ENCODE data around the gene CORO2B.

Gene CORO2B

GRCh38 chr15:68704496-68705021, 125.8 kb downstream of the CORO2B start:
- no peak for DNase-seq (ENCODE audit: low read depth)
- TF ChIP-seq, protein P1, sequence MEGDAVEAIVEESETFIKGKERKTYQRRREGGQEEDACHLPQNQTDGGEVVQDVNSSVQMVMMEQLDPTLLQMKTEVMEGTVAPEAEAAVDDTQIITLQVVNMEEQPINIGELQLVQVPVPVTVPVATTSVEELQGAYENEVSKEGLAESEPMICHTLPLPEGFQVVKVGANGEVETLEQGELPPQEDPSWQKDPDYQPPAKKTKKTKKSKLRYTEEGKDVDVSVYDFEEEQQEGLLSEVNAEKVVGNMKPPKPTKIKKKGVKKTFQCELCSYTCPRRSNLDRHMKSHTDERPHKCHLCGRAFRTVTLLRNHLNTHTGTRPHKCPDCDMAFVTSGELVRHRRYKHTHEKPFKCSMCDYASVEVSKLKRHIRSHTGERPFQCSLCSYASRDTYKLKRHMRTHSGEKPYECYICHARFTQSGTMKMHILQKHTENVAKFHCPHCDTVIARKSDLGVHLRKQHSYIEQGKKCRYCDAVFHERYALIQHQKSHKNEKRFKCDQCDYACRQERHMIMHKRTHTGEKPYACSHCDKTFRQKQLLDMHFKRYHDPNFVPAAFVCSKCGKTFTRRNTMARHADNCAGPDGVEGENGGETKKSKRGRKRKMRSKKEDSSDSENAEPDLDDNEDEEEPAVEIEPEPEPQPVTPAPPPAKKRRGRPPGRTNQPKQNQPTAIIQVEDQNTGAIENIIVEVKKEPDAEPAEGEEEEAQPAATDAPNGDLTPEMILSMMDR (conservative IDR thresholded peaks at IDR 0.05; ENCODE audit: low read depth, low read length), result no peak
- H3K4me3 ChIP-seq (ENCODE audit: low read depth, low read length), result no peak overlapping the region

GRCh38 chr15:68706256-68706655, 127.5 kb downstream of the CORO2B start:
- H3K4me3 ChIP-seq (ENCODE audit: low read depth, low read length), result no peak overlapping the region
- DNase-seq (ENCODE audit: low read depth), result no peak
- TF ChIP-seq, protein P1 (conservative IDR thresholded peaks at IDR 0.05; ENCODE audit: low read depth, low read length), result no peak

GRCh38 chr15:68706931-68707330, 128.1 kb downstream of the CORO2B start:
- H3K4me3 ChIP-seq (ENCODE audit: low read depth, low read length), result no peak overlapping the region
- TF ChIP-seq, protein P1 (conservative IDR thresholded peaks at IDR 0.05; ENCODE audit: low read depth, low read length), result no peak
- no peak for DNase-seq (ENCODE audit: low read depth)

GRCh38 chr15:68707386-68707785, 128.6 kb downstream of the CORO2B start:
- TF ChIP-seq, protein P1 (conservative IDR thresholded peaks at IDR 0.05; ENCODE audit: low read depth, low read length), result no peak
- DNase-seq (ENCODE audit: low read depth), result no peak
- no peak overlapping the region for H3K4me3 ChIP-seq (ENCODE audit: low read depth, low read length)

DNA sequence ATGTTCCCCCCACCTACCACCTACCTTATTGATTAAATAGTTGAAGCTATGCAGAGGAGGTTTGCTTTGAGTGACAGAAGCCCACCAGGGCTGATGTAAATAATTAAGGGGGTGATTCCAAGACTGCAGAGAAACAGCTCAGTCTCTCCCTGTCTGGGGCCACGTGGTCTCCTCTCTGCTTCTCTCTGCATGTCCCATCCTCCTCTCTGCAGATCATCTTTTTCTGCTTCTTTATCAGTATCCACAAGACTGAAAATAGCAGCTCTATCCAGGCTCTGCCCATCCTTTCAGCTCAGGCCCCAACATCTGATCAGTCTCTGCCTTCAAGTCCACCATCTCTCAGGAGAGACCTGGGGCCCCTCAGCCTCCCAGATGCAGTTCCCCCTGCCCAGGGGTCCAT, 131.1 kb downstream of the CORO2B start:
- TF ChIP-seq, protein P1 (conservative IDR thresholded peaks at IDR 0.05; ENCODE audit: low read depth, low read length), result no peak
- no peak overlapping the region for H3K4me3 ChIP-seq (ENCODE audit: low read depth, low read length)
- no peak for DNase-seq (ENCODE audit: low read depth)

DNA sequence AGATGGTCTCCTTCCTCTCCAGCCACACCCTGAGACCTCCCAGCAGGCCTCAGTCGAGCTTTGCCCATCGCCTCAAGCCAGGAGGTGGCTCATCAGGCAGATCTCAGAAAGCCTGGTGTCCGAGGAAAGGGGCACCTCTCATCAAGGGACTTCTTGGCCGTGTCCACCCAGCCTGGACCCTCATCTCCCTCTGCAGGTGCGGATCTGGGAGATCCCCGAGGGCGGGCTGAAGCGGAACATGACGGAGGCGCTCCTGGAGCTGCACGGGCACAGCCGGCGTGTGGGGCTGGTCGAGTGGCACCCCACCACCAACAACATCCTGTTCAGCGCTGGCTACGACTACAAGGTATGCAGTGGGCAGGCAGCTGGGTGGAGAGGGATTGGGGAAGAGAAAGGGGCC, 131.7 kb downstream of the CORO2B start:
- H3K4me3 ChIP-seq (ENCODE audit: low read depth, low read length), result no peak overlapping the region
- TF ChIP-seq, protein P1 (conservative IDR thresholded peaks at IDR 0.05; ENCODE audit: low read depth, low read length), result no peak
- DNase-seq (ENCODE audit: low read depth), result no peak

DNA sequence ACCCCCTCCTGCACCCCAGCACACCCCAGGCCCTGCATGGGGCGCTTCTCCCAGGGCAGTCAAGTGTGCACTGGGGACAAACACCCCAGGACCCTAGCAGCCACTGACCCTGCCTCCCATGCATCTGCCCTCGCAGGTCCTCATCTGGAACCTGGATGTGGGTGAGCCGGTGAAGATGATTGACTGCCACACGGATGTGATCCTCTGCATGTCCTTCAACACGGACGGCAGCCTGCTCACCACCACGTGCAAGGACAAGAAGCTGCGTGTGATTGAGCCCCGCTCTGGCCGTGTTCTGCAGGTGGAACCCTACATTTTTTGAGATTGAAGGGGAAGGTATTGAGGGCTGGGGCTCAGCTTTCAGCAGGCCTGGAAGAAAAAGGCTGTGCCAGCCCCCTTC, 132.6 kb downstream of the CORO2B start:
- TF ChIP-seq, protein P1 (conservative IDR thresholded peaks at IDR 0.05; ENCODE audit: low read depth, low read length), result no peak
- DNase-seq (ENCODE audit: low read depth), result no peak
- H3K4me3 ChIP-seq (ENCODE audit: low read depth, low read length), result no peak overlapping the region

Data from choroid plexus epithelial cell (primary cell).